Psoas muscle (tissue), 8 donors: ENCODE measurements around the gene RMC1. TPM values are rescaled to one million over a fixed set of nuclear protein-coding genes. Genes with fewer than 3 reads are reported as not detected.
"Not testable (repeated sequence)": the region's sequence is repeated elsewhere in the genome, so short reads cannot be mapped to it uniquely, and the experiment has no call there.

Experiments used
- ATAC-seq, 4 donors: fragments of 200-7000 bp; cut with Tn5 transposase; one replicate each; pipeline ENCODE4 v1.9.1; 2020; ENCODE audit warnings: moderate library complexity in 3 of 4, mild to moderate bottlenecking in 2 of 4
- DNase-seq, 2 donors: peaks; one replicate each; pipeline ENCODE4 v3.0.0-alpha.2; 2020
- H3K27ac ChIP-seq: fragments of 200-600 bp; one replicate; pipeline ENCODE4 v1.8.0; 2022
- H3K27me3 ChIP-seq, 3 donors: fragments of 200-600 bp in 1 of 3; one replicate each; pipeline versions ENCODE4 v1.6.1 to v1.8.0; 2013 to 2022; ENCODE audit warnings: low read length in 2 of 3, mild to moderate bottlenecking in 2 of 3, moderate library complexity in 1 of 3; ENCODE audit not compliant: insufficient read depth in 3 of 3
- H3K36me3 ChIP-seq, 2 donors: fragments of 200-600 bp in 1 of 2; one replicate each; pipeline versions ENCODE4 v1.6.1 to v1.8.0; 2013 to 2022; ENCODE audit warnings: low read depth in 1 of 2, mild to moderate bottlenecking in 1 of 2, moderate library complexity in 1 of 2; ENCODE audit not compliant: insufficient read depth in 1 of 2
- H3K4me1 ChIP-seq: fragments of 200-600 bp; one replicate; pipeline ENCODE4 v1.8.0; 2022
- H3K4me3 ChIP-seq: fragments of 200-600 bp; one replicate; pipeline ENCODE4 v1.8.0; 2022; ENCODE audit warnings: mild to moderate bottlenecking
- H3K9me3 ChIP-seq: fragments of 200-600 bp; one replicate; pipeline ENCODE4 v1.8.0; 2022
- CTCF ChIP-seq: fragments of 200-600 bp; IDR thresholded peaks from one replicate; pipeline ENCODE4 v1.8.0; 2022; ENCODE audit warnings: antibody characterized with exemption
- WGBS, 3 donors: extraction: QIAGEN DNeasy Blood & Tissue Kit; methylation state at CpG; one replicate each; pipeline versions ENCODE4 v1.1.6 to v1.1.7; 2013; 5-methylcytosine and 5-hydroxymethylcytosine counted together
- intact Hi-C, 2 donors: fragments of 100-400 bp; cut with DNase I; formaldehyde crosslinking; loops; one replicate each; pipeline versions ENCODE4 v1.11.0 to v1.14.2; 2022
- polyA plus RNA-seq, 3 donors: library from polyadenylated mRNA; stranded (reverse); fragments of 200-250 nt; gene quantifications; one replicate each; pipeline ENCODE4 v1.2.3, GENCODE V29; 2013
- total RNA-seq, 4 donors: library from RNA; stranded (reverse); fragmentation: NEBNext Ultra II Directional in 2 of 4; extraction: Animal tissue kit (Norgen Biotek cat#: 25700) in 2 of 4; gene quantifications; one replicate each; pipeline versions ENCODE4 v1.2.1 to v1.2.4, GENCODE V29; 2021 to 2023
- donor health status: healthy with polysubstance abuse.
- donor health status: DM: no; HTN: no; CAD: no; lungs with moderate emphysema.
- donor health status: Bipolar disorder and iron deficiency.
- donor health status: healthy.
- donor health status: DM: yes; HTN: yes; CAD: no.
- donor health status: DM: no; HTN: no; CAD: no.
- donor health status: DM: no; HTN: no; CAD: no.
- donor health status: DM: yes; HTN: yes; CAD: no.

Gene RMC1
- total and polyA plus RNA-seq, 7 donors, result 13.8 to 33.9 (median 19.3) TPM

- no peak overlapping the region for H3K27ac ChIP-seq
- 95 to 97% (median 96%) methylated on average over 7 of the region's 7 CpGs for WGBS, 3 donors
- H3K36me3 ChIP-seq, result peaks cover 6 to 41% of the 10 kb centered on the region in 2 donors
- no peak for ATAC-seq
- intact Hi-C loops, result loop anchor here in 1 of 2 donors (5.0 kb wide), 1 partner anchor 43 kb away; no protein-coding TSS in a partner anchor
- H3K9me3 ChIP-seq, result no peaks in the 10 kb centered on the region
- peaks cover 24% of the 10 kb centered on the region for H3K4me1 ChIP-seq
- DNase-seq, result no peak
- no peak for TF ChIP-seq CTCF
- no peak overlapping the region for H3K4me3 ChIP-seq
- H3K27me3 ChIP-seq, result no peaks in the 10 kb centered on the region
Measured at GRCh38 chr18:23575309-23575651, 72.0 kb downstream of the RMC1 start.

- not testable (repeated sequence) for DNase-seq, H3K27me3 ChIP-seq, ATAC-seq, H3K27ac ChIP-seq, H3K4me3 ChIP-seq, H3K9me3 ChIP-seq
- intact Hi-C loops, result loop anchor here in 1 of 2 donors (5.0 kb wide), 1 partner anchor 45 kb away; no protein-coding TSS in a partner anchor
- Histone ChIP-seq H3K4me1 (peaks cover 29% of the 10 kb centered on the region), H3K36me3 (peaks cover 0 to 19% of the 10 kb centered on the region in 2 donors)
- 92 to 97% (median 96%) methylated on average over 11 to 24 of the region's 24 CpGs for WGBS, 3 donors
Measured at GRCh38 chr18:23577521-23577920, 74.2 kb downstream of the RMC1 start.

GRCh38 chr18:23578067-23578701 lies 74.9 kb downstream of the RMC1 start:
- peaks cover 0 to 12% of the 10 kb centered on the region in 2 donors for H3K36me3 ChIP-seq
- H3K27ac ChIP-seq, result no peak overlapping the region
- intact Hi-C loops, result loop anchor here in 1 of 2 donors (5.0 kb wide), 1 partner anchor 46 kb away; no protein-coding TSS in a partner anchor
- H3K27me3 ChIP-seq, result no peaks in the 10 kb centered on the region
- 68 to 86% (median 77%) methylated on average over 5 to 6 of the region's 6 CpGs for WGBS, 3 donors
- H3K4me1 ChIP-seq, result peaks cover 24% of the 10 kb centered on the region
- ATAC-seq, result no peak
- DNase-seq, result no peak
- no peak overlapping the region for H3K4me3 ChIP-seq
- H3K9me3 ChIP-seq, result no peaks in the 10 kb centered on the region
- TF ChIP-seq CTCF, result no peak

- Histone ChIP-seq H3K4me1 (peaks cover 24% of the 10 kb centered on the region), H3K9me3 (no peaks in the 10 kb centered on the region), H3K36me3 (peaks cover 0 to 9% of the 10 kb centered on the region in 2 donors), H3K27ac (no peak overlapping the region), H3K27me3 (no peaks in the 10 kb centered on the region), H3K4me3 (no peak overlapping the region)
- ATAC-seq (peak in 2 of 4 donors; percentile 31 to 67), DNase-seq (no peak)
- 82 to 90% (median 85%) methylated on average over 8 of the region's 8 CpGs for WGBS, 3 donors
- TF ChIP-seq CTCF, result no peak
- intact Hi-C loops, result loop anchor here in 1 of 2 donors (5.0 kb wide), 1 partner anchor 47 kb away; no protein-coding TSS in a partner anchor
Measured at GRCh38 chr18:23578891-23579653, 75.8 kb downstream of the RMC1 start.
